ENCODE measurements around the gene RABEP2.

- TF ChIP-seq CTCF (conservative IDR thresholded peaks at IDR 0.05; ENCODE audit: low read length), result no peak
- TF ChIP-seq EZH2phosphoT487 (IDR thresholded peaks at IDR 0.05; ENCODE audit: borderline replicate concordance, low read depth, low read length), result no peak
Observed at GRCh38 chr16:28900601-28901000, 24.4 kb downstream of the RABEP2 start.

All from OCI-LY7 (cell line).